ENCODE data around the gene IGF1R. TPM values are rescaled to one million over a fixed set of nuclear protein-coding genes. Genes with fewer than 3 reads are reported as not detected.

The IGF1R gene
- total and polyA plus RNA-seq, 2 of the 13 experiments (the other 11 are each of a cell fraction or from before 2014, with no cell fraction given), result 15.9 to 18.4 TPM

- TF ChIP-seq RFX5 (IDR thresholded peaks at IDR 0.05; ENCODE audit: low read depth, low read length) (no peak), THRA (CRISPR knock-in tag; IDR thresholded peaks at IDR 0.05; ENCODE audit: borderline replicate concordance) (no peak), ZNF782 (CRISPR knock-in tag; IDR thresholded peaks at IDR 0.05; ENCODE audit: borderline replicate concordance) (no peak), IKZF5 (CRISPR knock-in tag; IDR thresholded peaks at IDR 0.05) (no peak)
Measured at GRCh38 chr15:99009741-99010330, 361.5 kb downstream of the IGF1R start (continued).

- intact Hi-C loops (cut with micrococcal nuclease; ENCODE audit: unreplicated experiment) (no loop called here), in situ Hi-C loops (cut with HindIII; ENCODE audit: extremely low pct_ligation_motif_present, low pct_unique_long_range_greater_than_20kb) (no loop called here)
- 4% methylated on average over 2 of the region's 2 CpGs for WGBS (ENCODE audit: low lambda C conversion rate)
- Histone ChIP-seq H3K9me3 (ENCODE audit: low read length) (no peaks in the 10 kb centered on the region), H2AFZ (ENCODE audit: low read length) (no peak overlapping the region), H3K79me2 (ENCODE audit: insufficient read depth, low read length) (no peaks in the 10 kb centered on the region), H3K4me1 (ENCODE audit: insufficient read depth, low read length) (peaks cover 18% of the 10 kb centered on the region), H3K36me3 (replicated peaks in 1 of 2; ENCODE audit: control insufficient read depth in 1 of 2, insufficient read depth in 2 of 2, low read length in 2 of 2) (no peaks in the 10 kb centered on the region), H3K4me3 (replicated peaks in 1 of 3; ENCODE audit: insufficient read depth in 1 of 3, low read depth in 2 of 3, low read length in 3 of 3) (no peak overlapping the region), H3K4me2 (ENCODE audit: low read depth, low read length) (no peak overlapping the region), H3K27ac (ENCODE audit: extremely low read length, insufficient read depth, low read length) (no peak overlapping the region), H3K27me3 (ENCODE audit: control insufficient read depth in 1 of 2, insufficient read depth in 2 of 2, low read length in 2 of 2) (peaks cover 2 to 27% of the 10 kb centered on the region in 2 experiments; a peak in 4 of 5 replicates), H4K20me1 (ENCODE audit: insufficient read depth, low read length) (no peaks in the 10 kb centered on the region), H3K9ac (ENCODE audit: insufficient read depth, low read depth, low read length) (no peak overlapping the region)
- DNase-seq (ENCODE audit: low spot score) (no peak), FAIRE-seq (no peak), ATAC-seq (no peak)
- ChIA-PET CTCF (ENCODE audit: low intra/inter-chr PET ratio, low total read pairs) (no interaction called here), POLR2A (no interaction called here)
- BruUV-seq (replicated peaks), result no TSS peak
- no peak for TF ChIP-seq TCF7L2 (IDR thresholded peaks at IDR 0.05; ENCODE audit: low read depth, low read length)
- no peak for TF ChIP-seq ZNF878 (CRISPR knock-in tag; IDR thresholded peaks at IDR 0.05)
- TF ChIP-seq JUND (CRISPR knock-in tag; IDR thresholded peaks at IDR 0.05), result no peak
- TF ChIP-seq TFDP1 (CRISPR knock-in tag; IDR thresholded peaks at IDR 0.05; ENCODE audit: borderline replicate concordance), result no peak
- no peak for TF ChIP-seq ZNF331 (CRISPR knock-in tag; IDR thresholded peaks at IDR 0.05)
- no peak for TF ChIP-seq HDAC2 (CRISPR knock-in tag; IDR thresholded peaks at IDR 0.05)
- TF ChIP-seq ZNF782 (CRISPR knock-in tag; IDR thresholded peaks at IDR 0.05; ENCODE audit: borderline replicate concordance), result no peak
- no peak for TF ChIP-seq GTF3A (CRISPR knock-in tag; conservative IDR thresholded peaks at IDR 0.05)
- no peak for TF ChIP-seq ZNF724P (CRISPR knock-in tag; IDR thresholded peaks at IDR 0.05; ENCODE audit: borderline replicate concordance)
- TF ChIP-seq HNF4A (CRISPR knock-in tag; IDR thresholded peaks at IDR 0.05), result no peak
- no peak for TF ChIP-seq TAF15 (IDR thresholded peaks at IDR 0.05; ENCODE audit: low read depth, low read length, poor library complexity, severe bottlenecking)
- no peak for TF ChIP-seq ATF7 (IDR thresholded peaks at IDR 0.05)
- no peak for TF ChIP-seq ATF7 (CRISPR knock-in tag; IDR thresholded peaks at IDR 0.05)
- TF ChIP-seq CEBPZ (IDR thresholded peaks at IDR 0.05; ENCODE audit: low read length), result no peak
- no peak for TF ChIP-seq HNRNPH1 (optimal IDR thresholded peaks at IDR 0.05; ENCODE audit: low read depth, low read length)
Measured at GRCh38 chr15:99010768-99011167, 362.4 kb downstream of the IGF1R start.
